Cardiac fibroblast (primary cell): Measurements from ENCODE around the gene EFCAB13.
"Not testable (repeated sequence)": the region's sequence is repeated elsewhere in the genome, so short reads cannot be mapped to it uniquely, and the experiment has no call there.

ENCODE experiments used
- DNase-seq, 2 donors: peaks; one replicate each; pipeline versions ENCODE4 v3.0.0 to v3.0.0-alpha.2; 2010; ENCODE audit warnings: low read depth in 2 of 2
- H3K4me3 ChIP-seq, 2 donors: replicated peaks in 1 of 2; 1 replicate in 1 of 2; 2 replicates in 1 of 2; pipeline ENCODE4 v1.5.1; 2011; ENCODE audit warnings: low read depth in 2 of 2, low read length in 2 of 2, mild to moderate bottlenecking in 2 of 2, moderate library complexity in 1 of 2
- CTCF ChIP-seq: IDR thresholded peaks from one replicate; pipeline ENCODE4 v1.5.1; 2011; ENCODE audit warnings: low read depth, mild to moderate bottlenecking, low read length, inconsistent platforms

Gene EFCAB13

GRCh38 chr17:47388825-47389224 lies 65.1 kb downstream of the EFCAB13 start:
- H3K4me3 ChIP-seq: no peak overlapping the region
- no peak for DNase-seq
- TF ChIP-seq CTCF: no peak

- DNase-seq: not testable (repeated sequence)
These were observed 73.9 kb downstream of the EFCAB13 start for GRCh38 chr17:47397532-47398128.

GRCh38 chr17:47400333-47400732 lies 76.6 kb downstream of the EFCAB13 start:
- H3K4me3 ChIP-seq: no peak overlapping the region
- DNase-seq: no peak
- no peak for TF ChIP-seq CTCF

More at GRCh38 chr17:47397532-47398128, 73.9 kb downstream of the EFCAB13 start:
- H3K4me3 ChIP-seq: not testable (repeated sequence)

- TF ChIP-seq CTCF: no peak
- H3K4me3 ChIP-seq: no peak overlapping the region
- no peak for DNase-seq
These were observed 77.3 kb downstream of the EFCAB13 start for GRCh38 chr17:47401100-47401499.

- no peak overlapping the region for H3K4me3 ChIP-seq
- no peak for TF ChIP-seq CTCF
- no peak for DNase-seq
These were observed 80.3 kb downstream of the EFCAB13 start for GRCh38 chr17:47404006-47404405.

- no peak for DNase-seq
- H3K4me3 ChIP-seq: no peak overlapping the region
- TF ChIP-seq CTCF: no peak
These were observed 81.1 kb downstream of the EFCAB13 start for GRCh38 chr17:47404875-47405274.

GRCh38 chr17:47413872-47414271 lies 90.1 kb downstream of the EFCAB13 start:
- TF ChIP-seq CTCF: no peak
- DNase-seq: peak in 1 of 2 donors; percentile 35
- no peak overlapping the region for H3K4me3 ChIP-seq
